GM12878 (cell line): Measurements from ENCODE around the gene MAGIX. TPM values are rescaled to one million over a fixed set of nuclear protein-coding genes. Genes with fewer than 3 reads are reported as not detected.

Experiments used
- BHLHE40 ChIP-seq, 2 experiments: fragments of 450-650 bp in 1 of 2; IDR thresholded peaks; 2 replicates each; pipeline ENCODE4 v1.6.1; 2011 to 2017; ENCODE audit warnings: low read depth in 2 of 2, borderline replicate concordance in 1 of 2, improper control_type of control experiment in 1 of 2, low read length in 1 of 2, mild to moderate bottlenecking in 1 of 2
- CHD4 ChIP-seq: fragments of 200-600 bp; sonication (generic); IDR thresholded peaks from 2 replicates; pipeline ENCODE4 v1.6.1; 2016; ENCODE audit warnings: mild to moderate bottlenecking
- EP300 ChIP-seq, 2 experiments: fragments of 150-350 bp in 1 of 2; IDR thresholded peaks; 2 replicates each; pipeline ENCODE4 v1.6.1; 2011 to 2012; ENCODE audit warnings: low read depth in 2 of 2, low read length in 2 of 2, borderline replicate concordance in 1 of 2, improper control_type of control experiment in 1 of 2, inconsistent platforms in 1 of 2; ENCODE audit not compliant: control insufficient read depth in 1 of 2
- EZH2 ChIP-seq: IDR thresholded peaks from 2 replicates; pipeline ENCODE4 v1.6.1; 2012; ENCODE audit warnings: low read depth, mild to moderate bottlenecking, control low read depth, inconsistent platforms, low read length, borderline replicate concordance; ENCODE audit not compliant: control insufficient read depth
- FOXK2 ChIP-seq: fragments of 450-650 bp; IDR thresholded peaks from 2 replicates; pipeline ENCODE4 v1.6.1; 2017; ENCODE audit warnings: mild to moderate bottlenecking, moderate library complexity
- HDGF ChIP-seq: fragments of 450-650 bp; IDR thresholded peaks from 2 replicates; pipeline ENCODE4 v1.6.1; 2016; ENCODE audit warnings: antibody characterized with exemption
- NBN ChIP-seq: fragments of 450-650 bp; IDR thresholded peaks from 2 replicates; pipeline ENCODE4 v1.6.1; 2016
- PML ChIP-seq: IDR thresholded peaks from 2 replicates; pipeline ENCODE4 v1.6.1; 2012; ENCODE audit warnings: low read length, inconsistent platforms
- POLR2A ChIP-seq: IDR thresholded peaks from 2 replicates; pipeline ENCODE4 v1.6.1; 2011; ENCODE audit warnings: low read depth, mild to moderate bottlenecking, low read length
- RAD51 ChIP-seq: fragments of 450-650 bp; IDR thresholded peaks from 2 replicates; pipeline ENCODE4 v1.6.1; 2016; ENCODE audit warnings: moderate library complexity, mild to moderate bottlenecking, inconsistent platforms
- RFX5 ChIP-seq: IDR thresholded peaks from 2 replicates; pipeline ENCODE4 v1.6.1; 2011; ENCODE audit warnings: low read depth, low read length, improper control_type of control experiment
- YBX1 ChIP-seq: fragments of 450-650 bp; IDR thresholded peaks from 2 replicates; pipeline ENCODE4 v1.6.1; 2016; ENCODE audit warnings: antibody characterized with exemption
- ZNF274 ChIP-seq: IDR thresholded peaks from one replicate; pipeline ENCODE4 v1.8.0; 2011; ENCODE audit not compliant: insufficient read length, insufficient read depth
- polyA plus RNA-seq, 11 experiments: library from polyadenylated mRNA; depleted of rRNA in 4 of 11; unstranded in 6 of 11; stranded (reverse) in 5 of 11; fragments of >200 nt; fragmentation: Nextera tagmentation in 4 of 11; fragmentation: Illumina TruSeq in 1 of 11; extraction: Ambion mirVana in 4 of 11; extraction: Trizol in 1 of 11; gene quantifications; 1 replicate in 1 of 11; 2 replicates in 10 of 11; pipeline versions ENCODE4 v1.2.1 to v1.2.3, GENCODE V29; 2011 to 2016; ENCODE audit warnings: inconsistent platforms in 2 of 11, missing spikeins in 2 of 11, low read depth in 1 of 11
- total RNA-seq, 4 experiments: library from RNA; depleted of rRNA in 3 of 4; stranded (reverse); fragments of >200 nt in 3 of 4; fragmentation: Illumina TruSeq in 1 of 4; extraction: Trizol in 1 of 4; gene quantifications; 2 replicates each; pipeline versions ENCODE4 v1.2.1 to v1.2.3, GENCODE V29; 2013 to 2021
- TF ChIP-seq, protein P1 (sequence below): fragments of 450-650 bp; IDR thresholded peaks from 2 replicates; pipeline ENCODE4 v1.6.1; 2017; ENCODE audit warnings: borderline replicate concordance
- TF ChIP-seq, protein P2 (sequence below): fragments of 450-650 bp; formaldehyde crosslinking; IDR thresholded peaks from 2 replicates; pipeline ENCODE4 v1.5.0; 2022; ENCODE audit warnings: mild to moderate bottlenecking, missing genetic modification characterization
- TF ChIP-seq, protein P3 (sequence below): IDR thresholded peaks from 2 replicates; pipeline ENCODE4 v1.6.1; 2011; ENCODE audit warnings: borderline replicate concordance, low read depth, mild to moderate bottlenecking, moderate library complexity, mixed read lengths, low read length; ENCODE audit not compliant: insufficient read depth; ENCODE audit errors: extremely low read length
- TF ChIP-seq, protein P4 (sequence below): fragments of 450-650 bp; IDR thresholded peaks from 2 replicates; pipeline ENCODE4 v1.6.1; 2017; ENCODE audit warnings: mild to moderate bottlenecking
- TF ChIP-seq, protein P5 (sequence below): fragments of 450-650 bp; IDR thresholded peaks from 2 replicates; pipeline ENCODE4 v1.6.1; 2016; ENCODE audit warnings: mild to moderate bottlenecking
- TF ChIP-seq, protein P6 (sequence below): IDR thresholded peaks from 2 replicates; pipeline ENCODE4 v1.6.1; 2012; ENCODE audit warnings: low read depth, low read length, improper control_type of control experiment

Gene MAGIX
- total and polyA plus RNA-seq, 10 of the 15 experiments (the other 5 are each of a cell fraction or from before 2014, with no cell fraction given), result 0.03 to 2.5 (median 0.82) TPM

DNA sequence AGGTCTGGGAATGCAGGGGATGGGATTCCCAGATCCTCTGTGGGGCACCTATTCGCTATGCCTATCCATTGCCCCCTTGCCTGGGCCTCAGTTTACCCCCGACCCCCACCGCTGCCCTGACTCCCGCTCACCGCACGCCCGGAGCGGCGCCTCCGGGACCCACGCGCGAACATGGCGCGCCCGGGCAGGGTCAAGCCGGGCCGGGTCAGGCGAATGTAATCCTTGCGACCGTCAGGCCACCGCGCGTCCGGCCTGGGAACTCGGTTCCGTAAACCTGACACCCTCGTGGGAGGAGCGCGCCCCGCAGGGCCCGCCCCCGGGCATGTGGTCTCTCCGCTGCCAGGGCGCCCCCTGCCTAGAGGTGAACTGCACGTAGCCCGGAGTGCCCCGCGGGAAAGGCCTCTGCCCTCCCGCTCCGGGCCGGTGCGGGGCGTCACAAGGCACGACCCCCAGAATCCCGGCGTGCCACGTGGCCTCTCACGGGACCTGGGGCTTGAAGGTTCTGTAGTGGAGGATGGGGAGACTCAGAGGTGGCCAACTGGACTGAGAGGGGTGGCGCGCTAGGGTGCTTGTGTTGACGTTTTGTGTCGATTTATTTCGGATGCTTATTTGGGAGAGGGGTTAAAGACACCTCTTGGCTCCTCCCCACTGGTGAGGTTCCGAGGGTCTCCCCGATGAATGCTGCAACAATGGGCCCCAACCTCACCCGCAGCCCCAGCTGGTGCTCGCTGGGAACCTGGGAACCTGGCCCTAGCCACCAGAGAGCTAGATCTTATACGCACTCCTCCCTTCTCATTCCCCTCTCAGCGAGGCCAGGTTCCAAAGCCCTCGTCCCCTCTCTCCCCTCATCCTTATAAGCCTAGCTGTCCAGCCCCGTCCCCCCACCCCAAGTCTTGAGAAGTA is 23.8 kb downstream of the MAGIX start, which contains the start of gene PRICKLE3 (continued):
- no peak for TF ChIP-seq RFX5
- TF ChIP-seq, protein P1, sequence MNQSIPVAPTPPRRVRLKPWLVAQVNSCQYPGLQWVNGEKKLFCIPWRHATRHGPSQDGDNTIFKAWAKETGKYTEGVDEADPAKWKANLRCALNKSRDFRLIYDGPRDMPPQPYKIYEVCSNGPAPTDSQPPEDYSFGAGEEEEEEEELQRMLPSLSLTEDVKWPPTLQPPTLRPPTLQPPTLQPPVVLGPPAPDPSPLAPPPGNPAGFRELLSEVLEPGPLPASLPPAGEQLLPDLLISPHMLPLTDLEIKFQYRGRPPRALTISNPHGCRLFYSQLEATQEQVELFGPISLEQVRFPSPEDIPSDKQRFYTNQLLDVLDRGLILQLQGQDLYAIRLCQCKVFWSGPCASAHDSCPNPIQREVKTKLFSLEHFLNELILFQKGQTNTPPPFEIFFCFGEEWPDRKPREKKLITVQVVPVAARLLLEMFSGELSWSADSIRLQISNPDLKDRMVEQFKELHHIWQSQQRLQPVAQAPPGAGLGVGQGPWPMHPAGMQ, result no peak
- TF ChIP-seq POLR2A, result peak; percentile 85
- no peak for TF ChIP-seq ZNF274
- TF ChIP-seq, protein P2, sequence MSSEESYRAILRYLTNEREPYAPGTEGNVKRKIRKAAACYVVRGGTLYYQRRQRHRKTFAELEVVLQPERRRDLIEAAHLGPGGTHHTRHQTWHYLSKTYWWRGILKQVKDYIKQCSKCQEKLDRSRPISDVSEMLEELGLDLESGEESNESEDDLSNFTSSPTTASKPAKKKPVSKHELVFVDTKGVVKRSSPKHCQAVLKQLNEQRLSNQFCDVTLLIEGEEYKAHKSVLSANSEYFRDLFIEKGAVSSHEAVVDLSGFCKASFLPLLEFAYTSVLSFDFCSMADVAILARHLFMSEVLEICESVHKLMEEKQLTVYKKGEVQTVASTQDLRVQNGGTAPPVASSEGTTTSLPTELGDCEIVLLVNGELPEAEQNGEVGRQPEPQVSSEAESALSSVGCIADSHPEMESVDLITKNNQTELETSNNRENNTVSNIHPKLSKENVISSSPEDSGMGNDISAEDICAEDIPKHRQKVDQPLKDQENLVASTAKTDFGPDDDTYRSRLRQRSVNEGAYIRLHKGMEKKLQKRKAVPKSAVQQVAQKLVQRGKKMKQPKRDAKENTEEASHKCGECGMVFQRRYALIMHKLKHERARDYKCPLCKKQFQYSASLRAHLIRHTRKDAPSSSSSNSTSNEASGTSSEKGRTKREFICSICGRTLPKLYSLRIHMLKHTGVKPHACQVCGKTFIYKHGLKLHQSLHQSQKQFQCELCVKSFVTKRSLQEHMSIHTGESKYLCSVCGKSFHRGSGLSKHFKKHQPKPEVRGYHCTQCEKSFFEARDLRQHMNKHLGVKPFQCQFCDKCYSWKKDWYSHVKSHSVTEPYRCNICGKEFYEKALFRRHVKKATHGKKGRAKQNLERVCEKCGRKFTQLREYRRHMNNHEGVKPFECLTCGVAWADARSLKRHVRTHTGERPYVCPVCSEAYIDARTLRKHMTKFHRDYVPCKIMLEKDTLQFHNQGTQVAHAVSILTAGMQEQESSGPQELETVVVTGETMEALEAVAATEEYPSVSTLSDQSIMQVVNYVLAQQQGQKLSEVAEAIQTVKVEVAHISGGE (CRISPR knock-in tag), result no peak
- TF ChIP-seq, protein P3, sequence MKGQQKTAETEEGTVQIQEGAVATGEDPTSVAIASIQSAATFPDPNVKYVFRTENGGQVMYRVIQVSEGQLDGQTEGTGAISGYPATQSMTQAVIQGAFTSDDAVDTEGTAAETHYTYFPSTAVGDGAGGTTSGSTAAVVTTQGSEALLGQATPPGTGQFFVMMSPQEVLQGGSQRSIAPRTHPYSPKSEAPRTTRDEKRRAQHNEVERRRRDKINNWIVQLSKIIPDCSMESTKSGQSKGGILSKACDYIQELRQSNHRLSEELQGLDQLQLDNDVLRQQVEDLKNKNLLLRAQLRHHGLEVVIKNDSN, result peak; percentile 45
- TF ChIP-seq FOXK2, result no peak
- TF ChIP-seq, protein P4, sequence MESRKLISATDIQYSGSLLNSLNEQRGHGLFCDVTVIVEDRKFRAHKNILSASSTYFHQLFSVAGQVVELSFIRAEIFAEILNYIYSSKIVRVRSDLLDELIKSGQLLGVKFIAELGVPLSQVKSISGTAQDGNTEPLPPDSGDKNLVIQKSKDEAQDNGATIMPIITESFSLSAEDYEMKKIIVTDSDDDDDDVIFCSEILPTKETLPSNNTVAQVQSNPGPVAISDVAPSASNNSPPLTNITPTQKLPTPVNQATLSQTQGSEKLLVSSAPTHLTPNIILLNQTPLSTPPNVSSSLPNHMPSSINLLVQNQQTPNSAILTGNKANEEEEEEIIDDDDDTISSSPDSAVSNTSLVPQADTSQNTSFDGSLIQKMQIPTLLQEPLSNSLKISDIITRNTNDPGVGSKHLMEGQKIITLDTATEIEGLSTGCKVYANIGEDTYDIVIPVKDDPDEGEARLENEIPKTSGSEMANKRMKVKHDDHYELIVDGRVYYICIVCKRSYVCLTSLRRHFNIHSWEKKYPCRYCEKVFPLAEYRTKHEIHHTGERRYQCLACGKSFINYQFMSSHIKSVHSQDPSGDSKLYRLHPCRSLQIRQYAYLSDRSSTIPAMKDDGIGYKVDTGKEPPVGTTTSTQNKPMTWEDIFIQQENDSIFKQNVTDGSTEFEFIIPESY, result no peak
- TF ChIP-seq RAD51, result 0 out of 2 replicates have a peak, but pooled peaks have one; percentile 22
- TF ChIP-seq PML, result no peak
- TF ChIP-seq YBX1, result no peak
- TF ChIP-seq, protein P5, sequence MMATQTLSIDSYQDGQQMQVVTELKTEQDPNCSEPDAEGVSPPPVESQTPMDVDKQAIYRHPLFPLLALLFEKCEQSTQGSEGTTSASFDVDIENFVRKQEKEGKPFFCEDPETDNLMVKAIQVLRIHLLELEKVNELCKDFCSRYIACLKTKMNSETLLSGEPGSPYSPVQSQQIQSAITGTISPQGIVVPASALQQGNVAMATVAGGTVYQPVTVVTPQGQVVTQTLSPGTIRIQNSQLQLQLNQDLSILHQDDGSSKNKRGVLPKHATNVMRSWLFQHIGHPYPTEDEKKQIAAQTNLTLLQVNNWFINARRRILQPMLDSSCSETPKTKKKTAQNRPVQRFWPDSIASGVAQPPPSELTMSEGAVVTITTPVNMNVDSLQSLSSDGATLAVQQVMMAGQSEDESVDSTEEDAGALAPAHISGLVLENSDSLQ, result no peak
- TF ChIP-seq CHD4, result no peak
- TF ChIP-seq EZH2, result no peak
- TF ChIP-seq NBN, result no peak
- TF ChIP-seq, protein P6, sequence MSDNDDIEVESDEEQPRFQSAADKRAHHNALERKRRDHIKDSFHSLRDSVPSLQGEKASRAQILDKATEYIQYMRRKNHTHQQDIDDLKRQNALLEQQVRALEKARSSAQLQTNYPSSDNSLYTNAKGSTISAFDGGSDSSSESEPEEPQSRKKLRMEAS, result 0 out of 2 replicates have a peak, but pooled peaks have one; percentile 11
- TF ChIP-seq EP300 (IDR thresholded peaks at IDR 0.05; ENCODE audit: borderline replicate concordance in 1 of 2, control insufficient read depth in 1 of 2, low read depth in 2 of 2, low read length in 2 of 2), result no peak
- TF ChIP-seq BHLHE40 (IDR thresholded peaks at IDR 0.05; ENCODE audit: borderline replicate concordance in 1 of 2, low read depth in 2 of 2, low read length in 1 of 2), result peak; percentile 50 to 85; a peak in 3 of 4 replicates
- TF ChIP-seq HDGF, result no peak
